OCI-LY3 (cell line): ENCODE results near the gene SIK2.

Source experiments
- EZH2phosphoT487 ChIP-seq: fragments of 200-600 bp; shearing (Covaris generic); IDR thresholded peaks from 2 replicates; pipeline ENCODE4 v1.6.1; 2018; ENCODE audit warnings: antibody characterized with exemption, mixed run types, low read depth
- TF ChIP-seq, protein P1 (sequence below): fragments of 200-600, 300-600 bp; sonication (generic); IDR thresholded peaks from 2 replicates; pipeline ENCODE4 v1.5.1; 2014; ENCODE audit warnings: antibody characterized with exemption, low read length, low read depth

DNA sequence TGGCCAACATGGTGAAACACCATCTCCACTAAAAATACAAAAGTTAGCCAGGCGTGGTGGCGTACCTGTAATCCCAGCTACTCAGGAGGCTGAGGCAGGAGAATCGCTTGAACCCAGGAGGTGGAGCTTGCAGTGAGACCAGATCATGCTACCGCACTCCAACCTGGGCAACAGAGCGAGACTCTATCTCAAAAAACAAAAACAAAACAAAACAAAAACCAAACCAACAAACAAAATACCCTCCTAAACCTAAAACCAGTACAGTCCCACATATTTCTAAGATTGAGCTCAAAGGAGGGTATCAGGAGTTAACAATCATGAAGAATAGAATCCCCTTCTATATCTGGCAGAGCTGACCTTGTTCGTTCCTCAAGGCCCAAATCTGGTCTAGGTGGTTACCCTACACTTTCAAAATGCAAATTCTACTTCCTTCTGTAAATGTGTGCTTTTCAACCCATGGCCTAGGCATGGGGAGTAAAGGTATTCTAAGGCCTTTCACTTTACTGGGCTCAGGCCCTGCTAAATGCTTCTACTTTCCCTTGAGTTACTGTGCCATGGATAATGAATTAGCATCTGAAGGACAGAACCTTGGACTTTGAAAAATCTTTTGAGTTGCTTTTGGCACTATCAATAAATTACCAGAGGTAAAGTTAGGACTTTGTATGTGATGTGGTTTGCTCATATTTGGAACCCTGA is 174.3 kb downstream of the SIK2 start:
- TF ChIP-seq, protein P1, sequence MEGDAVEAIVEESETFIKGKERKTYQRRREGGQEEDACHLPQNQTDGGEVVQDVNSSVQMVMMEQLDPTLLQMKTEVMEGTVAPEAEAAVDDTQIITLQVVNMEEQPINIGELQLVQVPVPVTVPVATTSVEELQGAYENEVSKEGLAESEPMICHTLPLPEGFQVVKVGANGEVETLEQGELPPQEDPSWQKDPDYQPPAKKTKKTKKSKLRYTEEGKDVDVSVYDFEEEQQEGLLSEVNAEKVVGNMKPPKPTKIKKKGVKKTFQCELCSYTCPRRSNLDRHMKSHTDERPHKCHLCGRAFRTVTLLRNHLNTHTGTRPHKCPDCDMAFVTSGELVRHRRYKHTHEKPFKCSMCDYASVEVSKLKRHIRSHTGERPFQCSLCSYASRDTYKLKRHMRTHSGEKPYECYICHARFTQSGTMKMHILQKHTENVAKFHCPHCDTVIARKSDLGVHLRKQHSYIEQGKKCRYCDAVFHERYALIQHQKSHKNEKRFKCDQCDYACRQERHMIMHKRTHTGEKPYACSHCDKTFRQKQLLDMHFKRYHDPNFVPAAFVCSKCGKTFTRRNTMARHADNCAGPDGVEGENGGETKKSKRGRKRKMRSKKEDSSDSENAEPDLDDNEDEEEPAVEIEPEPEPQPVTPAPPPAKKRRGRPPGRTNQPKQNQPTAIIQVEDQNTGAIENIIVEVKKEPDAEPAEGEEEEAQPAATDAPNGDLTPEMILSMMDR, result no peak
- no peak for TF ChIP-seq EZH2phosphoT487
